GM18858 (cell line): ENCODE data around the gene DYNLT3.
A peak's percentile ranks its signal among the peaks of the same experiment; 100 is the strongest.

Experiments used
- ATAC-seq: cut with Tn5 transposase; IDR thresholded peaks from one replicate; pipeline ENCODE4 v1.9.1; 2021; ENCODE audit not compliant: unreplicated experiment

DYNLT3 gene

GRCh38 chrX:37846934-37847732, at the start of gene DYNLT3:
Gene DYNLT3 (minus strand): TSS chrX:37847571. CDS start chrX:37847510, 61 bp downstream.
- ATAC-seq: peak; percentile 98

- no peak for ATAC-seq
Measured at GRCh38 chrX:37896511-37896890, 49.1 kb upstream of the DYNLT3 start.

- no peak for ATAC-seq
Measured at GRCh38 chrX:37895795-37896510, 48.6 kb upstream of the DYNLT3 start.

- no peak for ATAC-seq
Measured at GRCh38 chrX:37894725-37895124, 47.4 kb upstream of the DYNLT3 start.

DNA sequence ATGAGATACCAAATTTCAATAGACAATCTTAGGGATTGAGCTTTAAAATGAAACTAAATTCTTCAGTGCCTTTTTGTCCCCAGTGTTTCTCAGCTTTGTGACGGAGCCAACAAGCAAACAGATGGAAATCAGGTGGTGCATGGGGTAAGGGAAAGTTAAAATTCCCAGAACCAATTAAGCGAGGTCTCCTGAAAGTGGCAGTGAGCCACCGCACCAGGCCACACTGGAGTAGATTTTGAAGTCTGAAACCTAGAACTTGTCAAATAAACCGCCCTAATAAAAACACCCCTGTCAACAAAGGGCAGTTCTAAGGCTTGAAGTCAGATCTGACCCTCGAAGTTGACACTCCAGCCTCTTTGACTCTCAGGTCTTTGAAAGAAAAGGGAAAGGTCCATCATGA, 40.6 kb upstream of the DYNLT3 start:
- no peak for ATAC-seq

- ATAC-seq: no peak
Measured at GRCh38 chrX:37887347-37887746, 40.0 kb upstream of the DYNLT3 start.

DNA sequence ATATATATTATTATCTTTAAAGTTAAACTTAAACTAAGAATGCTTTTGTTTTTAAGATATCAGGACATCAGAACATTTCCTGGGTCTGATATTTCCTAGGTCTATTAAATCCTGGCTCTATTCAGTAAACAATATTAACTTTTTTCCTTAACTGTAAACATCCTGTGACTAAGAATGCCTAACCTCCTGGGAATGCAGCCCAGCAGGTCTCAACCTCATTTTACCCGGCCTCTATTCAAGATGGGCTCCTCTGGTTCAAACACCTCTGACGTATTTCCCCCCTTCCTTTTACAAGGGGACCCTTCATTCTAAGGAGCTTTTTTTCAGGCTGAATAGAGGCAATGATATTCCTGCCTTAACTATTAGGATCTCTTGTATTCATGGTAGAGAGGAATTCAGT, 35.8 kb upstream of the DYNLT3 start:
- ATAC-seq: no peak

- ATAC-seq: no peak
Measured at GRCh38 chrX:37879692-37880091, 32.3 kb upstream of the DYNLT3 start.

DNA sequence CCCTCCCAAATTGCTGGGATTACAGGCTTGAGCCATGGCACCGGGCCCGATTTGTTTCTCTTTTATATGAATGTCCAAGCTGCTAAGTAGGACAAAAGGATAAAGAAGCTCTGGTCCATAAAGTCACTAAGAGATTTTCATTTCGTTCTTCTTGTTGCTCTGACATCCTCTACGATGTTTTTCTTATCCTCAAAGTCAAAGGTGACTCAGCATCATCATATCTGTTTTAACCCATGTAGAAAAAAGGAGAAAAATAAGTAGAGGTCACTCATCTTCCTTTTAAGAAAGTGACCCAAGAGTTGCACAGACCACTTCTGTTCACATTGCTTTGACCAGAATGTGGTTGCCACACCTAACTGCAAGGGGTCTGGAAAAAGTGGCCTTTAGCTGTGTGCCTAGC, 29.3 kb upstream of the DYNLT3 start:
- ATAC-seq: no peak

GRCh38 chrX:37875675-37876074, 28.3 kb upstream of the DYNLT3 start:
- ATAC-seq: no peak

DNA sequence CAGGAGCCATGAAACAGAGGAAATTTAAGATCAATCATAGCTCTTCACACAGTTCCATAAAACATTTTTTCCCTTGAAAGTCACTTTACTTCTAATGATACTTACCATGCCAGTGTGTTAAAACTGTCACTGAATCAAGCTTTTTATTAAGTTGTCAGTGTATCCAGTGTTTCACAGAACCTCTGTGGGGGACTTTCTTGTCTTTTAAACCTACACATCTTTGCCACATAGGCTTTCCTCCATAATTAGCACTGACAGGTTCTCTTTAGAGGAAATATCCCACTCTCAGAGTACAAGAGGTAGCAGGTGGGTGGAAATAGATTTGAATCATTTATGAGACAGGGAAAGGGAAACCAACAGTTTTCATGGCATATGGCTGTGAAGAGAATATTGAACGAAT, 25.8 kb upstream of the DYNLT3 start:
- no peak for ATAC-seq

DNA sequence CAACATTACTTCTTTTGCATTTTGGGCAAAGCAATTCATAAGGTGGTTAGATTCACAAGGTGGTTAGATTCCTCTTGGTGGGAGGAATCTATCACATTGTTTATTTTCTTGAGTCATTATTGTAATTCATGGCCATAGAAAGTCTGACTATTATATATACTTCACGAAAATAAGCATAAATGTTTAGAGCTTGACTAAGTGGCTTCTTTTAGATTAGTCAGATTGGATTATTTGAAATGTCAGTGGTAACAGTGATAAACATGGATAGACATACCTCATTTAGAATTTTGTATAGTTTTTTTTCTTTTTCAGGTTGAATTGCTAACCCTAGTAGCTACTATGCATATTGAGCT, 24.9 kb upstream of the DYNLT3 start:
- ATAC-seq: no peak

- no peak for ATAC-seq
Measured at GRCh38 chrX:37871626-37872302, 24.4 kb upstream of the DYNLT3 start.

GRCh38 chrX:37867536-37868153, 20.3 kb upstream of the DYNLT3 start:
- ATAC-seq: no peak

DNA sequence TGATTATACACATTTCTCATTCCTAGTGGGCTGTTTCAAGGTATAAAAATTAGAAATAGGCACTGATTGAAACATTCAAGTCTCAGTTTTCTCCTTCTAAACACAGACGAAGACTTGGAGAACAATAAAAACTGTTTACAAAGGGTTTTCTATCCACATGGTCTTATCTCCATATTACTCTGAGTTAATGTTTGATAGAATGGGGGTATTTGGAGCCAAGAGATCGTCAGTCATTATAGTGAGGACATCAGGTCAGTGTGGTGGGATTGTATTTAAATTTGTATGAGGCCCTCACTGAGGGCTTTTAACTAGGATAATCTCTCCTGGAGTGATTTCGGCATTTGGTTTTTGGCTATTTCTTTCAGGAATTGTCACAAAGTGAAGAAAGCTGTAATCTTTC, 16.4 kb upstream of the DYNLT3 start:
- ATAC-seq: no peak

GRCh38 chrX:37862851-37863250, 15.5 kb upstream of the DYNLT3 start:
- no peak for ATAC-seq

- ATAC-seq: no peak
Measured at GRCh38 chrX:37860721-37861120, 13.3 kb upstream of the DYNLT3 start.

DNA sequence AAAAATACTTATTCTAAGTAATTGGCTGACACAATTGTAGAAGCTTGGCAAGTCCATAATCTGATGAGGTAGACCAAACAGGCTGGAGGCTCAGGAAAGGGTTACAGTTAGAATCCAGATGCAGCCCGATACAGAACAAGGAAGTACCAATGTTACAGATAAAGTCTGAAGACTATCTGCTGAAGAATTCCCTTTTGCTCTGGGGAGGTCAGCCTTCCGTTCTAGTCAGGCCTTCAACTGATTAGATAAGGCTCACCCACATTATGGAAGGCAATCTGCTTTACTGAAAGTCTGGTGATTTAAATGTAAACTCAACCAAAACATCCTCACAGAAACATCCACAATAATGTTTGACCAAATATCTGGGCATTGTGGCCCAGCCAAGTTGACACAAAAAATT, 7.4 kb upstream of the DYNLT3 start:
- ATAC-seq: no peak

GRCh38 chrX:37854148-37854547, 6.8 kb upstream of the DYNLT3 start:
- ATAC-seq: no peak

GRCh38 chrX:37847733-37848197, 394 bp upstream of the DYNLT3 start:
- ATAC-seq: no peak

GRCh38 chrX:37846558-37846933, 825 bp downstream of the DYNLT3 start:
- ATAC-seq: no peak

DNA sequence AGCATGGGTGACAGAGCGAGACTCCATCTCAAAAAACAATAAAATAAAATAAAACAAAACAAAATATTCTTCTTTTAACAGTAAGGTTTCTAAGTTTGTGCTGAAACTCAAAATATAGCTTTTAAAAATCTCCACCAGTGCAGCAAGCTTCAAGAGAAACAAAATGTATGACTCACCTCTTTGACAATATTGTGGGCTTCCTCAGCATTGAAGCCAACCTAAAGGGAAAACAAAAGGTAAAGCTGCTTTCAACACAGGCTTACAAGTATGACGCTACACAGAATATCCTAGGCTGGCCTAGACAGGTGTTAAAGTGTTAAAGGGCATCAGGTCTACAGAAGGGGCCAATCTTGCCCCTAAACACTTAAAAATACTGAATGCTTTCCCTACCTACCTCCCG, 1.2 kb downstream of the DYNLT3 start:
- ATAC-seq: no peak
